Spinal cord (tissue), 10 donors: ENCODE data around the gene CPNE2. TPM values are rescaled to one million over a fixed set of nuclear protein-coding genes. Genes with fewer than 3 reads are reported as not detected.
"Not testable (repeated sequence)": the region's sequence is repeated elsewhere in the genome, so short reads cannot be mapped to it uniquely, and the experiment has no call there.

ENCODE experiments used
- DNase-seq, 6 donors: peaks; one replicate each; pipeline versions ENCODE4 v3.0.0 to v3.0.0-alpha.2; 2013 to 2015; ENCODE audit warnings: low spot score in 6 of 6, low read depth in 4 of 6
- H3K27ac ChIP-seq: one replicate; pipeline ENCODE4 v1.5.1; 2013; ENCODE audit warnings: low read depth, low read length, control low read depth
- H3K27me3 ChIP-seq: one replicate; pipeline ENCODE4 v1.6.1; 2013; ENCODE audit warnings: low read length; ENCODE audit not compliant: control insufficient read depth, insufficient read depth
- H3K36me3 ChIP-seq: one replicate; pipeline ENCODE4 v1.6.1; 2013; ENCODE audit warnings: low read length; ENCODE audit not compliant: control insufficient read depth, insufficient read depth
- H3K4me1 ChIP-seq: one replicate; pipeline ENCODE4 v1.6.1; 2013; ENCODE audit warnings: low read length; ENCODE audit not compliant: control insufficient read depth, insufficient read depth
- H3K4me3 ChIP-seq: one replicate; pipeline ENCODE4 v1.5.1; 2013; ENCODE audit warnings: low read depth, low read length, control low read depth
- H3K9me3 ChIP-seq: one replicate; pipeline ENCODE4 v1.6.1; 2013; ENCODE audit warnings: low read length; ENCODE audit not compliant: control insufficient read depth, insufficient read depth
- WGBS: methylation state at CpG from one replicate; pipeline ENCODE4 v1.1.5; 2013; ENCODE audit warnings: missing lambda C conversion rate; ENCODE audit not compliant: insufficient coverage; 5-methylcytosine and 5-hydroxymethylcytosine counted together
- polyA plus RNA-seq, 2 donors: library from polyadenylated mRNA; unstranded; fragments of 120-200 nt; gene quantifications; one replicate each; pipeline ENCODE4 v1.2.1, GENCODE V29; 2013; ENCODE audit not compliant: insufficient read length in 2 of 2
- total RNA-seq, 2 donors: library from RNA; depleted of rRNA in 1 of 2; stranded (reverse); fragments of 120-200 nt in 1 of 2; fragments of >200 nt in 1 of 2; gene quantifications; one replicate each; pipeline versions ENCODE4 v1.2.3 to v1.2.4, GENCODE V29; 2013 to 2014
- donor health status: healthy.

The CPNE2 gene
- total and polyA plus RNA-seq, 4 donors = 56.4 to 197 (median 121) TPM

DNA sequence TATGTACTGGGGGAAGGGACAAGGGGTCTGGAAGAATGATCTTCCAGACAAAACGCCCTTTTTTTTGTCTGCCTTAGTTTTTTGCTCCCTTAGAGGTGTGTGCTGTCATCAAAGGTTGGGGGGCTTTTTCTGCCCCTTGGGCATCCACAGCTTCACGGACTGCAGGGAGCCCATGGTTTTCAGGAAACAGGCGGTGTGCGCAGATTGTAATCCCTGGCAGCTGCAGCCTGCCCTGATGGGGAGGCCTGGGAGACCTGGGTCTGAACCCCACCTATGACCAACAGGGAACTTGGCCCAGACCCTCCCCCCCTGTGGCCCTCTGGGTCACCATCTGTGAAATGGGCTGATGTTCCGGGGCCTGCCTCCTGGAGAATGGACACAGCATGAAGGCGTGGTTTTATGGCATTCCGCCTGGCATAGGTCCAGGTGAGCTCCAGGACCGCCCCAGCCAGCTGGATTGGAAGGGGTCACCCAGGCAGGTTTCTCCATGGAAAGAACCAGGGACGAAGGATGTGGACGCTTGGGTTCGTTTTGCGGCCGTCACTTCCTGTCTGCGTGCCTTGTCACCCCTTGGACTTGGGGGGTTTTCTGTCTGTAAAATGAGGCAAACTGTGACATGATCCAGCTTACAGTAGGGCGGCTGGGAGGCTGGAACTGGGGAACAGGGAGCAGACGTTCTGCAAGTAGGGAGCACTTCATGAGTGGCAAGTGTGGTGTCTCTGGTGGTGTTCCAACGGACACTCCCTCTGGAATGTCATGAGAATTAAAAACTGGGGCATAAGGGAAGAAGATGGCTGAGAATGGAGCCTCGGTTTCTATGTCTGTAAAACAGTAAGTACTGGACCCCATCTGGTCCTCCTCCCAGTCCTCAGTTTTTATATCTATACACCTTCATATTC, 1.5 kb downstream of the CPNE2 start:
- H3K36me3 ChIP-seq = peaks cover 26% of the 10 kb centered on the region
- no peaks in the 10 kb centered on the region for H3K27me3 ChIP-seq
- peak overlapping the region; percentile 60 for H3K4me3 ChIP-seq
- peak overlapping the region; percentile 75 for H3K27ac ChIP-seq
- H3K4me1 ChIP-seq = peaks cover 48% of the 10 kb centered on the region
- 50% methylated on average over 16 of the region's 18 CpGs for WGBS
- H3K9me3 ChIP-seq = no peaks in the 10 kb centered on the region
- peak in 1 of 6 donors; percentile 39 for DNase-seq

DNA sequence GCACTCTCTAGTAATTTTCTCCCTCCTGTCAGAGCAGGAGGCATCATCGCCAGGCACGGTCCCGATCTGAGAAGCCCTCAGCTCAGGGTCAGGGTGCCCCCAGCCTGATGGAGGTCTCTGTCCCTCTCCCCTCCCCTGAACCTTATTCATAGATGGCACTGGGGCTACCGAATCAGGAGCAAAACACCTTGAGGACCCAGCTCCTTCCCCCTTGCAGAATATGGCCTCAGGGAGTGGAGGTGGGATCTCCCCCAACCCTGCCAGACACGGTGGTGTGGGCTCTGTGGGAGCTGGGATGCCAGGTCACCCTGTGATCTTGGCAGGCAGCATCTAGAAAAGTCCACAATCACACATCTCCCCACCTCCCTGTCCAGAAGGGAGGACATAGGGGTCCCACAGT, 2.5 kb downstream of the CPNE2 start:
- WGBS = 59% methylated on average over 3 of the region's 5 CpGs
- Histone ChIP-seq H3K27ac (no peak overlapping the region), H3K4me1 (peaks cover 54% of the 10 kb centered on the region), H3K9me3 (no peaks in the 10 kb centered on the region), H3K36me3 (peaks cover 26% of the 10 kb centered on the region), H3K4me3 (peak overlapping the region; percentile 60), H3K27me3 (no peaks in the 10 kb centered on the region)
- DNase-seq = no peak

DNA sequence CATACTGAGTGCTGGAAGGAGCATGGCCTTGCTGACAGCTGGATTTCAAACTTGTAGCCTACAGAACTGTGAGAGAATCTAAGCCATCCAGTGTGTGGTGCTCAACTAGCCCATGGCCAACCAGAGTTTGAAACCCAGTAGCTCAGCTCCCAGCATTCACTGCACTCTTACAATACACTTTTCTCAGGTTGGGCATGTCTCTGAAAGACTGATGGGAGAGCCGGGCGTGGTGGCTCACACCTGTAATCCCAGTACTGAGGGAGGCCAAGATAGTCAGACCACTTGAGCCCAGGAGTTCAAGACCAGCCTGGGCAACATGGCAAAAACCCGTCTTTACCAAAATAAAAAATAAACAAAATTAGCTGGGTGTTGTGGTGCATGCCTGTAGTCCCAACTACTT, 3.8 kb downstream of the CPNE2 start:
- Histone ChIP-seq H3K27ac (no peak overlapping the region), H3K36me3 (peaks cover 26% of the 10 kb centered on the region), H3K27me3 (no peaks in the 10 kb centered on the region), H3K4me3 (no peak overlapping the region), H3K9me3 (no peaks in the 10 kb centered on the region), H3K4me1 (peaks cover 53% of the 10 kb centered on the region)
- no peak for DNase-seq
- 100% methylated on average over 2 of the region's 3 CpGs for WGBS

DNA sequence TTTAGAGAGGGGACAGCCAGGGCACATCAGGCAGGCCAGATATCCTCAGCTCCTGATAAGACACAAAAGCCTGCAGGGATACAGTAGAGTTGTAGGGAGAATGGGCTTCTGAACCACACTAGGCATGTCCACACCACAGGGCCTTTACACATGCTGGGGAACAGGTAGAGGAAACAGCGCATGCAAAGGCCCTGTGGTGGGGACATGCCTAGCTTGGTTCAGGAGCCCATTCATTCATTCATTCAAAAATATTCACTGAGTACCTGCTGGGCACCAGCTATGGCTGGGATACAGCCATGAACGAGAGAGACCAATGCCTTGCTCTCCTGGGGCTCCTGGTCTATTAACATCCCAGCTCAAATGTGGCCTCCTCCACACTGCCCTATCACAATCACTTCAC, 4.4 kb downstream of the CPNE2 start:
- H3K4me3 ChIP-seq = no peak overlapping the region
- peaks cover 26% of the 10 kb centered on the region for H3K36me3 ChIP-seq
- no peak for DNase-seq
- peaks cover 53% of the 10 kb centered on the region for H3K4me1 ChIP-seq
- no peaks in the 10 kb centered on the region for H3K27me3 ChIP-seq
- no peaks in the 10 kb centered on the region for H3K9me3 ChIP-seq
- no peak overlapping the region for H3K27ac ChIP-seq
- WGBS = 84% methylated on average over 2 of the region's 2 CpGs

DNA sequence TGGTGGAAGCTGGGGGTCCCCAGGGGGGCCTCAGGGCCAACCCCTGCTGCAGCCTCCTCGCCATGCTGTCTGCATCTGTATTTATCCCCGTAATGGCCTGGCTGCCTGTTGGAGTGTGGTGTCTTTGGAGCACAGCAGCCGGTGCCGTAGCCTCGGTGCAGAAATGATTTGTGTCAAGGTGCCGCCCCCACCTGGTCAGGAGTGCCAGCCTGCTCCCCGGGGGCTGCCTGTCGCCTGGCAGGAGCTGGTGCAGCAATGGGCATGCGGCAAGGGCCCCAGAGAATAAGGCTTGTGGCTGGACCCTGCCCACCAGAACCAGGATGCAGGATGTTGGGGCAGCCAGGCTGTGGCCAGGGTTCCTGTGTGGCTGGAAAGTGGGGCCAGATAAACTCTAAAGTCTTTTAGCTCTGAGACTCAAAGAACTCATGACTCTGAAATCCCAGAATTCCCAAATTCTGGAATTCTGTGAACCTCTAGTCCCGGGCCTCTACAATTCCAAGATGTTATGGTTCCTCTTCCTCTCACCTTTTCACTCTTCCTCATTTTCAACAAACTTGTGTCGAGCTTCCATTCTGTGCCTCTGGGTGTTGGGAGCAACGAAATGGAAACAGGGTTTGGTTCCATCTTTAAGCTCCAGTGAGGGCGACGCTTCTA, 5.9 kb downstream of the CPNE2 start:
- Histone ChIP-seq H3K9me3 (no peaks in the 10 kb centered on the region), H3K36me3 (peaks cover 27% of the 10 kb centered on the region), H3K4me1 (peaks cover 60% of the 10 kb centered on the region), H3K4me3 (no peak overlapping the region), H3K27ac (no peak overlapping the region), H3K27me3 (no peaks in the 10 kb centered on the region)
- DNase-seq = no peak
- 64% methylated on average over 12 of the region's 14 CpGs for WGBS

DNA sequence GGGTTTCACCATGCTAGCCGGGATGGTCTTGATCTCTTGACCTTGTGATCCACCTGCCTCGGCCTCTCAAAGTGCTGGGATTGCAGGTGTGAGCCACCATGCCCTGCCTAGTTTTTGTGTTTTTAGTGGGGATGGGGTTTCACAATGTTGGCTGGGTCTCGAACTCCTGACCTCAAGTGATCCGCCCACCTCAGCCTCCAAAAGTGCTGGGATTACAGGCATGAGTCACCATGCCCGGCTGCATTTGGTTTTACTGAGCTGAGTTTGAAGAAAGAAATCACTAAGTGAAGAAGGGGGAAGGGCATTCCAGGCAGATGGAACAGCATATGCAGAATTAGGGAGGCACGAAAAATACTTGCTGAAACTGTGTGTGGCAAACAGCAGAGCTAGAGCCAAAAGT, 7.6 kb downstream of the CPNE2 start:
- not testable (repeated sequence) for DNase-seq, H3K27ac ChIP-seq, H3K4me3 ChIP-seq, H3K27me3 ChIP-seq, H3K9me3 ChIP-seq
- H3K36me3 ChIP-seq = peaks cover 23% of the 10 kb centered on the region
- WGBS = 80% methylated on average over 6 of the region's 6 CpGs
- peaks cover 51% of the 10 kb centered on the region for H3K4me1 ChIP-seq

DNA sequence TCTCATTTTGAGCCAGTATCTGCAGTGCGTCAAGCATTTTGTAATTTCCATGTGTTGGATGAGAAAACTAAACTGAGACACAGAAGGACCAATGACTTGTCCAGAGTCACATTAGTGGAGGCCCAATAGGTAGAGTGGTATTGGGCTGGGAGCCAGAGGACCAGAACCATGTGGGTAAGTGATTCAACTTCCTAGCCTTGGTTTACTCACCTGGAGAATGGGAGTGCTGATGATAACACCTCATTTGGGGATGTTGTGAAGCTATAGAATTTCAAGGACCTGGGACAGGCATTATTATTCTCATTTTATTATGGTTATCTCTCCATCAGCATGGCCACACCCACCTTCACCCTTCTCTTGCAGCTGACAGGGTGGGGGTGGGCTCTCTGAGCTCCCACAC, 8.1 kb downstream of the CPNE2 start:
- H3K4me1 ChIP-seq = peaks cover 51% of the 10 kb centered on the region
- no peak for DNase-seq
- H3K27ac ChIP-seq = no peak overlapping the region
- H3K9me3 ChIP-seq = no peaks in the 10 kb centered on the region
- 100% methylated on average over 1 of the region's 1 CpG for WGBS
- H3K4me3 ChIP-seq = no peak overlapping the region
- H3K36me3 ChIP-seq = peaks cover 20% of the 10 kb centered on the region
- no peaks in the 10 kb centered on the region for H3K27me3 ChIP-seq

DNA sequence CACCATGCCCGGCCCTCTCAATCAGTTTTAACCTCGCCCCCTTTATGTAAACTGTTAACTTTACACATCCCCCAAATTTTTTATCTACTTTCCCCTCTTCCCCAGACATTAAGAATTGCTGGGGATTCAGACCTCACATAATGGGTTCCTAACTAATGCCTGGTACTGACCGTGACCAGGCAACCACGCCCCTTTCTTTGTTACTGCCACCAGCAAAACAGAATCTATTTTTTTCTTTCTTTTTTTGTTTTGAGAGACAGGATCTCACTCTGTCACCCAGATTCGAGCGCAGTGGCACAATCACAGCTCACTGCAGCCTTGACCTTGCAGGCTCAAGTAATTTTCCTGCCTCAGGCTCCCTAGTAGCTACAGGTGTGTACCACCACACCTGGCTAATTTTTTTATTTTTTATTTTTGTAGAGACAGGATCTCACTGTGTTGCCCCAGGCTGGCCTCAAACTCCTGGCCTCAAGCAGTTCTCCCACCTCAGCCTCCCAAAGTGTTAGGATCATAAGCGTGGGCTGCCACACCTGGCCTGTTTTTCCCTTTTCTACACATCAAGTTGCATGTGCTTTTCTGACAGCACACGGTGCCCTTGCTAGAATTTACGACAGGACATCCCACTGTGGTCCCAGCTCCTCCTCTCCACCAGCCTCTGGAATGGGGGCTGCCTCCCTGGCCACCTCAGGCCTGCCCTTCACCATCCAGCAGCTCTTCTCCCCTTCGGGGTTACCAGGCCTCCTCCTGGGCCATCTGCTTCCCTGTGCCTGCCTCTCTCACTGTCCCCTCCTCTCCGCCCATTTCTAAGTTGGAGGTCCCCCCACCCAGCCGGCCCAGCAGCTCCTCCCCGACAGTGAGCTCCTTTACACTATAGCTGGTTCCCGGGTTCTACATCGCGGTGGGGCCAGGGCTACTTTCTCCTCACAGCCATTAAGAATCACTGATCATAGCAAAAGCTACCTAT, 10.8 kb downstream of the CPNE2 start:
- Histone ChIP-seq H3K9me3 (no peaks in the 10 kb centered on the region), H3K36me3 (peaks cover 20% of the 10 kb centered on the region), H3K4me1 (peaks cover 68% of the 10 kb centered on the region), H3K27me3 (no peaks in the 10 kb centered on the region), H3K27ac (no peak overlapping the region), H3K4me3 (no peak overlapping the region)
- no peak for DNase-seq
- WGBS = 53% methylated on average over 14 of the region's 16 CpGs

DNA sequence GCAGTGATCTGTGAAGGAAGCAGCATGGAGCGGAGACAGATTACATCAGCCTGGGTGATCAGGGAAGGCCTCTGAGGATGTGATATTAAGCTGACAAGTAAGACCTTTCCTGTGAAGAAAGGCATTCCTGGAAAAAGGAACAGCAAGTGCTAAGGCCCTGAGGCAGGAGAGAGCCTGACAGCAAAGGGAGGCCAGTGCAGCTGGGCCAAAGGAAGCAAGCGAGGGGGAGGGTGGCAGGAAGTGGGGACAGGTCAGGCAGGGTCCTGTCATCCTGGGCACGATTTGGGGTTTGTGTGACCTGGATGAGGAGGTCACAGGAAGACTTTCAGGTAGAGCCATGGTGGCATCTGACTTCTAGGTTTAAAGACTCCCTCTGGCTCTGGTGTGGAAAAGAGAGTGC, 12.3 kb downstream of the CPNE2 start:
- H3K4me3 ChIP-seq = no peak overlapping the region
- peaks cover 18% of the 10 kb centered on the region for H3K36me3 ChIP-seq
- no peak overlapping the region for H3K27ac ChIP-seq
- WGBS = 80% methylated on average over 3 of the region's 3 CpGs
- no peaks in the 10 kb centered on the region for H3K27me3 ChIP-seq
- H3K9me3 ChIP-seq = no peaks in the 10 kb centered on the region
- DNase-seq = no peak
- H3K4me1 ChIP-seq = peaks cover 67% of the 10 kb centered on the region
